WTC11 (cell line): ENCODE results near the gene COPB1. TPM values are rescaled to one million over a fixed set of nuclear protein-coding genes. Genes with fewer than 3 reads are reported as not detected.

Experiments used
- ATAC-seq: fragments of 200-7000 bp; cut with Tn5 transposase; 2 replicates; pipeline ENCODE4 v1.10.0; 2021; ENCODE audit warnings: mild to moderate bottlenecking, moderate library complexity
- CTCF ChIA-PET: fragments of 300-600 bp; sonication (Branson Sonifier 250); formaldehyde crosslinking; loops from one replicate; lab custom pipeline; 2021; ENCODE audit warnings: antibody characterized with exemption; lab: Charles Lee
- POLR2A ChIA-PET: fragments of 350-600 bp; sonication (Branson Sonifier 250); formaldehyde crosslinking; loops from one replicate; lab custom pipeline; 2021; ENCODE audit warnings: antibody characterized with exemption; lab: Charles Lee
- DNase-seq: peaks from one replicate; pipeline ENCODE4 v3.0.0; 2021; ENCODE audit warnings: low spot score
- H3K27ac Mint-ChIP-seq: 2 replicates; pipeline ENCODE4 v1.8.0; 2021; ENCODE audit warnings: mixed read lengths
- H3K27me3 Mint-ChIP-seq: 2 replicates; pipeline ENCODE4 v1.8.0; 2021; ENCODE audit warnings: low read depth, mild to moderate bottlenecking, moderate library complexity, mixed read lengths
- H3K36me3 Mint-ChIP-seq: 2 replicates; pipeline ENCODE4 v1.8.0; 2021; ENCODE audit warnings: mixed read lengths
- H3K4me1 Mint-ChIP-seq: 2 replicates; pipeline ENCODE4 v1.8.0; 2022; ENCODE audit warnings: mixed read lengths
- H3K4me3 Mint-ChIP-seq: 2 replicates; pipeline ENCODE4 v1.8.0; 2021; ENCODE audit warnings: mild to moderate bottlenecking, moderate library complexity, mixed read lengths
- H3K9me3 Mint-ChIP-seq: 2 replicates; pipeline ENCODE4 v1.8.0; 2021; ENCODE audit warnings: mixed read lengths
- CTCF ChIP-seq: fragments of 200-600 bp; IDR thresholded peaks from 2 replicates; pipeline ENCODE4 v1.8.0; 2022; ENCODE audit warnings: antibody characterized with exemption
- E2F4 ChIP-seq: sonication (generic); formaldehyde crosslinking; IDR thresholded peaks from 2 replicates; pipeline ENCODE4 v1.8.1; 2022; ENCODE audit warnings: low read depth, mild to moderate bottlenecking, moderate library complexity, missing genetic modification reagents, borderline replicate concordance
- ELF4 ChIP-seq: sonication (generic); formaldehyde crosslinking; IDR thresholded peaks from 2 replicates; pipeline ENCODE4 v1.8.1; 2022; ENCODE audit warnings: low read depth, mild to moderate bottlenecking, moderate library complexity, missing genetic modification reagents
- EMX1 ChIP-seq: fragments of 250-450 bp; sonication (Bioruptor Pico); IDR thresholded peaks from 2 replicates; pipeline ENCODE4 v1.8.0; 2021; ENCODE audit warnings: mild to moderate bottlenecking
- FOXP1 ChIP-seq: sonication (generic); formaldehyde crosslinking; IDR thresholded peaks from 2 replicates; pipeline ENCODE4 v1.8.0; 2022; ENCODE audit warnings: missing genetic modification reagents, mild to moderate bottlenecking, moderate library complexity, borderline replicate concordance
- GABPB1 ChIP-seq: sonication (generic); formaldehyde crosslinking; IDR thresholded peaks from 2 replicates; pipeline ENCODE4 v1.8.1; 2023; ENCODE audit warnings: mild to moderate bottlenecking, missing genetic modification reagents
- JAZF1 ChIP-seq: fragments of 250-450 bp; sonication (Bioruptor Pico); IDR thresholded peaks from 2 replicates; pipeline ENCODE4 v1.9.0; 2021; ENCODE audit warnings: moderate library complexity, mild to moderate bottlenecking, inconsistent platforms
- MYBL2 ChIP-seq: sonication (generic); formaldehyde crosslinking; IDR thresholded peaks from 2 replicates; pipeline ENCODE4 v1.8.1; 2023; ENCODE audit warnings: mild to moderate bottlenecking, moderate library complexity, missing genetic modification reagents
- NFATC4 ChIP-seq: fragments of 250-450 bp; sonication (Bioruptor Pico); IDR thresholded peaks from 2 replicates; pipeline ENCODE4 v1.9.0; 2021; ENCODE audit warnings: mild to moderate bottlenecking
- NFE2L1 ChIP-seq: sonication (generic); formaldehyde crosslinking; IDR thresholded peaks from 2 replicates; pipeline ENCODE4 v1.8.1; 2023; ENCODE audit warnings: missing genetic modification reagents
- PREB ChIP-seq: sonication (generic); formaldehyde crosslinking; IDR thresholded peaks from 2 replicates; pipeline ENCODE4 v1.8.1; 2022; ENCODE audit warnings: mild to moderate bottlenecking, missing genetic modification reagents, moderate library complexity, borderline replicate concordance
- PRRX2 ChIP-seq: fragments of 250-450 bp; sonication (Bioruptor Pico); IDR thresholded peaks from 2 replicates; pipeline ENCODE4 v1.8.0; 2021; ENCODE audit warnings: mild to moderate bottlenecking
- RELA ChIP-seq: sonication (generic); formaldehyde crosslinking; IDR thresholded peaks from 2 replicates; pipeline ENCODE4 v1.8.1; 2022; ENCODE audit warnings: missing genetic modification reagents, mild to moderate bottlenecking, borderline replicate concordance
- SOX15 ChIP-seq: fragments of 250-450 bp; sonication (Bioruptor Pico); IDR thresholded peaks from 2 replicates; pipeline ENCODE4 v1.9.0; 2021; ENCODE audit warnings: mild to moderate bottlenecking
- ZBTB43 ChIP-seq: sonication (generic); formaldehyde crosslinking; IDR thresholded peaks from 2 replicates; pipeline ENCODE4 v1.8.1; 2023; ENCODE audit warnings: mild to moderate bottlenecking, missing genetic modification reagents
- ZMAT4 ChIP-seq: fragments of 250-450 bp; sonication (Bioruptor Pico); IDR thresholded peaks from 2 replicates; pipeline ENCODE4 v1.9.0; 2021; ENCODE audit warnings: mild to moderate bottlenecking
- ZNF416 ChIP-seq: fragments of 250-450 bp; sonication (Bioruptor Pico); IDR thresholded peaks from 2 replicates; pipeline ENCODE4 v1.9.0; 2021; ENCODE audit warnings: mild to moderate bottlenecking, inconsistent platforms
- total RNA-seq: library from RNA; stranded (reverse); gene quantifications from 3 replicates; pipeline ENCODE4 v1.2.3, GENCODE V29; 2021
- TF ChIP-seq, protein P1 (sequence below): fragments of 250-450 bp; sonication (Bioruptor Pico); IDR thresholded peaks from 2 replicates; pipeline ENCODE4 v1.9.0; 2021; ENCODE audit warnings: moderate library complexity, mild to moderate bottlenecking, inconsistent platforms, borderline replicate concordance
- TF ChIP-seq, protein P2 (sequence below): sonication (generic); formaldehyde crosslinking; IDR thresholded peaks from 2 replicates; pipeline ENCODE4 v1.8.0; 2022; ENCODE audit warnings: mild to moderate bottlenecking, missing genetic modification reagents
- TF ChIP-seq, protein P3 (sequence below): sonication (generic); formaldehyde crosslinking; IDR thresholded peaks from 2 replicates; pipeline ENCODE4 v1.8.0; 2023; ENCODE audit warnings: mild to moderate bottlenecking, missing genetic modification reagents
- TF ChIP-seq, protein P4 (sequence below): sonication (generic); formaldehyde crosslinking; IDR thresholded peaks from 2 replicates; pipeline ENCODE4 v1.8.1; 2023; ENCODE audit warnings: mild to moderate bottlenecking, missing genetic modification reagents, moderate library complexity

COPB1 gene
- total RNA-seq, 1 experiment from 2014 or later: 76.3 TPM

DNA sequence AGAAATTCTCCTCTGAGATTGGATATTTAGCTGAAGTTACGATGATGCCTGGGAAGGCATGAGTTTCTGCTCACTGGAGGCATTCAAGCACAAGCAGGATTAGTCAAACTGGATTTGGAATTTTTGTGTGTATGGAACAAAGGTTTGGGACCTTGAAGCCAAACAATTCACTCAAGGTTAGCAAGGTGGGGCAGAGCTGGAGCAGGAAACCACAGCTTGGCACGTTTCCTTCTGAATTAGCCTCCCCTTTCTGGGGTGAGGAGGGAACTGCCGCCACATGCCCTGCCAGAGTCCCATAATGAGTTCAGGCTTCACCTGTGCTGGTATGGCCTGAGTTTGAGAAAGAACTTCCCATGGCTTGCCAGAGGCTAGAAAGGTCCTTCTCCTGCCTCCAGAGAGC lies 89.7 kb downstream of the COPB1 start:
- H3K4me1 Mint-ChIP-seq: peaks cover 70% of the 10 kb centered on the region
- H3K27ac Mint-ChIP-seq: no peak overlapping the region
- TF ChIP-seq CTCF: no peak
- TF ChIP-seq, protein P1, sequence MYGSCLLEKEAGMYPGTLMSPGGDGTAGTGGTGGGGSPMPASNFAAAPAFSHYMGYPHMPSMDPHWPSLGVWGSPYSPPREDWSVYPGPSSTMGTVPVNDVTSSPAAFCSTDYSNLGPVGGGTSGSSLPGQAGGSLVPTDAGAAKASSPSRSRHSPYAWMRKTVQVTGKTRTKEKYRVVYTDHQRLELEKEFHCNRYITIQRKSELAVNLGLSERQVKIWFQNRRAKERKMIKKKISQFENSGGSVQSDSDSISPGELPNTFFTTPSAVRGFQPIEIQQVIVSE (CRISPR knock-in tag): no peak
- no peak for TF ChIP-seq ZBTB43 (CRISPR knock-in tag)
- TF ChIP-seq EMX1 (CRISPR knock-in tag): no peak
- TF ChIP-seq ZMAT4 (CRISPR knock-in tag): no peak
- TF ChIP-seq, protein P2, sequence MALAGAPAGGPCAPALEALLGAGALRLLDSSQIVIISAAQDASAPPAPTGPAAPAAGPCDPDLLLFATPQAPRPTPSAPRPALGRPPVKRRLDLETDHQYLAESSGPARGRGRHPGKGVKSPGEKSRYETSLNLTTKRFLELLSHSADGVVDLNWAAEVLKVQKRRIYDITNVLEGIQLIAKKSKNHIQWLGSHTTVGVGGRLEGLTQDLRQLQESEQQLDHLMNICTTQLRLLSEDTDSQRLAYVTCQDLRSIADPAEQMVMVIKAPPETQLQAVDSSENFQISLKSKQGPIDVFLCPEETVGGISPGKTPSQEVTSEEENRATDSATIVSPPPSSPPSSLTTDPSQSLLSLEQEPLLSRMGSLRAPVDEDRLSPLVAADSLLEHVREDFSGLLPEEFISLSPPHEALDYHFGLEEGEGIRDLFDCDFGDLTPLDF (CRISPR knock-in tag): no peak
- TF ChIP-seq, protein P3, sequence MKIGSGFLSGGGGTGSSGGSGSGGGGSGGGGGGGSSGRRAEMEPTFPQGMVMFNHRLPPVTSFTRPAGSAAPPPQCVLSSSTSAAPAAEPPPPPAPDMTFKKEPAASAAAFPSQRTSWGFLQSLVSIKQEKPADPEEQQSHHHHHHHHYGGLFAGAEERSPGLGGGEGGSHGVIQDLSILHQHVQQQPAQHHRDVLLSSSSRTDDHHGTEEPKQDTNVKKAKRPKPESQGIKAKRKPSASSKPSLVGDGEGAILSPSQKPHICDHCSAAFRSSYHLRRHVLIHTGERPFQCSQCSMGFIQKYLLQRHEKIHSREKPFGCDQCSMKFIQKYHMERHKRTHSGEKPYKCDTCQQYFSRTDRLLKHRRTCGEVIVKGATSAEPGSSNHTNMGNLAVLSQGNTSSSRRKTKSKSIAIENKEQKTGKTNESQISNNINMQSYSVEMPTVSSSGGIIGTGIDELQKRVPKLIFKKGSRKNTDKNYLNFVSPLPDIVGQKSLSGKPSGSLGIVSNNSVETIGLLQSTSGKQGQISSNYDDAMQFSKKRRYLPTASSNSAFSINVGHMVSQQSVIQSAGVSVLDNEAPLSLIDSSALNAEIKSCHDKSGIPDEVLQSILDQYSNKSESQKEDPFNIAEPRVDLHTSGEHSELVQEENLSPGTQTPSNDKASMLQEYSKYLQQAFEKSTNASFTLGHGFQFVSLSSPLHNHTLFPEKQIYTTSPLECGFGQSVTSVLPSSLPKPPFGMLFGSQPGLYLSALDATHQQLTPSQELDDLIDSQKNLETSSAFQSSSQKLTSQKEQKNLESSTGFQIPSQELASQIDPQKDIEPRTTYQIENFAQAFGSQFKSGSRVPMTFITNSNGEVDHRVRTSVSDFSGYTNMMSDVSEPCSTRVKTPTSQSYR: no peak
- TF ChIP-seq E2F4 (CRISPR knock-in tag): no peak
- no peak for TF ChIP-seq NFE2L1 (CRISPR knock-in tag)
- no peak for TF ChIP-seq NFATC4 (CRISPR knock-in tag)
- TF ChIP-seq MYBL2 (CRISPR knock-in tag): no peak
- TF ChIP-seq ZNF416: no peak
- TF ChIP-seq RELA (CRISPR knock-in tag): no peak
- no peaks in the 10 kb centered on the region for H3K27me3 Mint-ChIP-seq
- no peak for DNase-seq
- H3K36me3 Mint-ChIP-seq: peaks cover 6% of the 10 kb centered on the region; the same call in 1 of the 2 replicates
- POLR2A ChIA-PET: no interaction called here
- no peak for ATAC-seq
- CTCF ChIA-PET: interaction anchor here (3.7 kb wide), 1 partner anchor 8 kb away, joined by 34 read pairs; no protein-coding TSS in a partner anchor
- H3K9me3 Mint-ChIP-seq: peaks cover 8% of the 10 kb centered on the region
- no peak overlapping the region for H3K4me3 Mint-ChIP-seq

GRCh38 chr11:14408612-14409011 lies 91.0 kb downstream of the COPB1 start:
- POLR2A ChIA-PET: no interaction called here
- peaks cover 62% of the 10 kb centered on the region for H3K4me1 Mint-ChIP-seq
- no peak for DNase-seq
- peaks cover 6% of the 10 kb centered on the region; the same call in 1 of the 2 replicates for H3K36me3 Mint-ChIP-seq
- ATAC-seq: no peak
- H3K4me3 Mint-ChIP-seq: no peak overlapping the region
- H3K27me3 Mint-ChIP-seq: no peaks in the 10 kb centered on the region
- H3K27ac Mint-ChIP-seq: no peak overlapping the region
- CTCF ChIA-PET: interaction anchor here (3.7 kb wide), 1 partner anchor 9 kb away, joined by 34 read pairs; no protein-coding TSS in a partner anchor
- H3K9me3 Mint-ChIP-seq: peaks cover 8% of the 10 kb centered on the region
- TF ChIP-seq FOXP1 (CRISPR knock-in tag) (no peak), JAZF1 (CRISPR knock-in tag) (no peak), SOX15 (CRISPR knock-in tag) (no peak), PREB (no peak), ELF4 (CRISPR knock-in tag) (no peak), PRRX2 (no peak), GABPB1 (CRISPR knock-in tag) (no peak)
- TF ChIP-seq, protein P4, sequence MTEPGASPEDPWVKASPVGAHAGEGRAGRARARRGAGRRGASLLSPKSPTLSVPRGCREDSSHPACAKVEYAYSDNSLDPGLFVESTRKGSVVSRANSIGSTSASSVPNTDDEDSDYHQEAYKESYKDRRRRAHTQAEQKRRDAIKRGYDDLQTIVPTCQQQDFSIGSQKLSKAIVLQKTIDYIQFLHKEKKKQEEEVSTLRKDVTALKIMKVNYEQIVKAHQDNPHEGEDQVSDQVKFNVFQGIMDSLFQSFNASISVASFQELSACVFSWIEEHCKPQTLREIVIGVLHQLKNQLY (CRISPR knock-in tag): no peak
- TF ChIP-seq, protein P3: no peak
